Measurements from ENCODE around the gene WFS1.
A peak's percentile ranks its signal among the peaks of the same experiment; 100 is the strongest.

Gene WFS1

DNA sequence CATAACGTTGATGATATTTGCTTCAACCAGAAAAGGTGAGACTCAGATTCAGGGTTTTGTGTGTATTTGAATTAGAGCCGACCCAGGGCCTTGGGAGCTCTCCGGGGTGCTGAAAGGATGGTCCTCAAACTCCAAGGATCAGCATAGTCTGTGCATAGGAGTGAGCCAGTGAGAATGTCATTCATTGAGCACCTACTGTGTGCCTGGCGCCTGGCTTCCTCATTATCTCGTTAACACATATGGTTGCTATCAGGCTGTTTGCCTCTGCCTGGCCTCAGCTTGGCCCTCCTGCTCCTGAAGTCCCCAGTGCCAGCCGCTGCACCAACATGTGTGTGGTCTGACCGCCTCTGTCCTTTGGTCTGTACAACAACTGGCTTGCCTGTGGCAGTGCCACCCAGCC lies 44.2 kb upstream of the WFS1 start:
- DNase-seq (ENCODE audit: low read depth in 2 of 2) = peak; percentile 6 to 24
- no peak overlapping the region for H3K4me3 ChIP-seq (replicated peaks in 1 of 2; ENCODE audit: low read depth in 2 of 2, low read length in 2 of 2)
- TF ChIP-seq, protein P1, sequence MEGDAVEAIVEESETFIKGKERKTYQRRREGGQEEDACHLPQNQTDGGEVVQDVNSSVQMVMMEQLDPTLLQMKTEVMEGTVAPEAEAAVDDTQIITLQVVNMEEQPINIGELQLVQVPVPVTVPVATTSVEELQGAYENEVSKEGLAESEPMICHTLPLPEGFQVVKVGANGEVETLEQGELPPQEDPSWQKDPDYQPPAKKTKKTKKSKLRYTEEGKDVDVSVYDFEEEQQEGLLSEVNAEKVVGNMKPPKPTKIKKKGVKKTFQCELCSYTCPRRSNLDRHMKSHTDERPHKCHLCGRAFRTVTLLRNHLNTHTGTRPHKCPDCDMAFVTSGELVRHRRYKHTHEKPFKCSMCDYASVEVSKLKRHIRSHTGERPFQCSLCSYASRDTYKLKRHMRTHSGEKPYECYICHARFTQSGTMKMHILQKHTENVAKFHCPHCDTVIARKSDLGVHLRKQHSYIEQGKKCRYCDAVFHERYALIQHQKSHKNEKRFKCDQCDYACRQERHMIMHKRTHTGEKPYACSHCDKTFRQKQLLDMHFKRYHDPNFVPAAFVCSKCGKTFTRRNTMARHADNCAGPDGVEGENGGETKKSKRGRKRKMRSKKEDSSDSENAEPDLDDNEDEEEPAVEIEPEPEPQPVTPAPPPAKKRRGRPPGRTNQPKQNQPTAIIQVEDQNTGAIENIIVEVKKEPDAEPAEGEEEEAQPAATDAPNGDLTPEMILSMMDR (IDR thresholded peaks at IDR 0.05; ENCODE audit: low read depth, low read length) = no peak

DNA sequence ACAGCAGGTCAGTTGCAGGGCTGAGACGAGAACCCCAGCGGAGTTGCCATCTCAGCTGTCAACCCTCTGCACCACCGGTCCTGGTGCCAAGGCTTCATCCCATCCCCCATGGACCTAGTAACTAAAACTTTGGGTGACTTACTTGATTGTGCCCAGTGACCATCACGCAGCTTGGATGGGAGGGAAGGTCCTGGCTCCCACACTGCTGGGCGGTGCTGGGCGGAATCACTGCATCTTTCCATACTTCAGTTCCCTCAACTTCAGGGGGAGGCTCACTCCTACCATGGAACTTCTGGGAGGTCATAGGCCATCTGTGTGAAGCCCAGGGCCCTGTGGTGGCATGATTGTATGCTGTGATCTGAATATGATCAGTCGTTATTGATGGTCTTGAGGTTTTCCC lies 43.1 kb upstream of the WFS1 start:
- no peak overlapping the region for H3K4me3 ChIP-seq (replicated peaks in 1 of 2; ENCODE audit: low read depth in 2 of 2, low read length in 2 of 2)
- TF ChIP-seq, protein P1 (IDR thresholded peaks at IDR 0.05; ENCODE audit: low read depth, low read length) = no peak
- no peak for DNase-seq (ENCODE audit: low read depth in 2 of 2)

DNA sequence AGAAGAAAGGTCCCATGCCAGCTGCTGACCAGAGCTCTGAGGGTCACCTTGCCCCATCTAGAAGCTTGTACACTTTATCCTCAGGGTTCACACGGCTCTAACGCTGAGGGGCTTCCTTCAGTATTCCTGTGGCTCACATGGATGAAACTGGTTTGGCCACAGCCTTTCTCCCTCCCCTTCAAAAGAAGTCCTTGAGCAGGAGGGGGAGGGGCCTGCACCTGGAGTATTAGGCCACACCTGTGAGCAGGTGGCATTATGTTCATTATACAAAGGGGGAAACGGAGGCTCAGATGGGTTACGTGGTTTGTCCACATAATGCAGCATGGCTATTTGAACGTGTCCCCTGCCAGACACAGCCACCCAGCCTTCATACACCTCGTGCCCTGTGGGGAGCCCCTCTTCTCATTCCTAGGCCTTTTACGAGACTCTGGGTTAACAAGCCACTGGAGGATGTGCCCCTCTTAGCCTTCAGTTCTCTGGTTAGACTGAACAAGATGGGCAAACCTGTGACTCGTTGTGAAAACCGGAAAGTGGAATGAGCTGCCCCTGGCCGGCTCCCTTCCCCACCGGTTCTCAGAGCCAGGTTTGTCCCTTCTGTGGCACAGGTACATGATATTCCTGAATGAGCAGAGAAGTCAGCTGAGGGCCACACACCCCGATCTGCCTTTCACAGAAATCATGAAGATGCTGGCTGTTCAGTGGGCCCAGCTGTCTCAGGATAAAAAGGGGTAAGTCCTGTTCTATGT lies 42.1 kb upstream of the WFS1 start:
- no peak for DNase-seq (ENCODE audit: low read depth in 2 of 2)
- TF ChIP-seq, protein P1 (IDR thresholded peaks at IDR 0.05; ENCODE audit: low read depth, low read length) = no peak
- H3K4me3 ChIP-seq (replicated peaks in 1 of 2; ENCODE audit: low read depth in 2 of 2, low read length in 2 of 2) = no peak overlapping the region

DNA sequence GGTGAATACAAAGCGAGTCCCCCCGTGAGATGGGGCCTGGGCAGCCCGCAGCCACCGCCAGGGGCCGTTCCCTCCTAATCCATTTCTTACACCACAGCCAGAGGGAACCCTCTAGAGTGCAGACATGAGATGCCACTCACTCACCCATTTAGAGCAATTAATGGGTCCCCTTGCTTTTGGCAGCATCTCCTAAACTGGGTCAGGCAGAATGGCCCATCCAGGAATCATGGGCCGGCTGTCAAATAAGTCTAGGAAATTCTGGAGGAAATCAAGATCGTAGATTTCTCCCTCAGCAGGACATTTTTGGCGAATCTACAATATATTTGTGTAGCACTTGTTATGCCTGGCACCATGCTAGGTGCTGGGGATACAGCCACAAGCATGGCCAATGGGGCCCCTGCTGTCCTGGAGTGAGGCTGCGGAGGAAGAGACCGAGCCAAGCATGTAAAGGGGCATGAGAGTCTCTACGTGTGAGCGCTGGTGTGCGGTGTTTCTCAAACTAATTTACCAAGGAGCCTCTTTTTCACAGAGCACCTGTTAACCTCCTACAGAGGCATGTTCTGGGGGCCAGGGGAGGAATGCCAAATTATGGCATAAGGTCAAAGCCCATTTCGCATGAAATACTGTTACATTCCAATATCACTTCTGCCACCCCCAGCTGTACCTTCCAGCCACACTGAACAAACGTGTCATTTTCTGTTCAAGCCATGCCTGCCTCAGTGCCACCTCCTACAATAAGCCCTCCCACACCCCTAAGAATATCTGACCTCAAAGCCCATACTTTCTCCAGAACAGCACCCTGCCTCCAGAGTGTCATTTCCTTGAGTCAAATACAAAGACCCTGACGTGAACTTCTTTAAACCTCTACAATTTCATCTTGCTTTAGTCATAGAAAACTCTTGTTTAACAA lies 41.2 kb upstream of the WFS1 start:
- TF ChIP-seq, protein P1 (IDR thresholded peaks at IDR 0.05; ENCODE audit: low read depth, low read length) = no peak
- DNase-seq (ENCODE audit: low read depth in 2 of 2) = no peak
- H3K4me3 ChIP-seq (replicated peaks in 1 of 2; ENCODE audit: low read depth in 2 of 2, low read length in 2 of 2) = no peak overlapping the region

DNA sequence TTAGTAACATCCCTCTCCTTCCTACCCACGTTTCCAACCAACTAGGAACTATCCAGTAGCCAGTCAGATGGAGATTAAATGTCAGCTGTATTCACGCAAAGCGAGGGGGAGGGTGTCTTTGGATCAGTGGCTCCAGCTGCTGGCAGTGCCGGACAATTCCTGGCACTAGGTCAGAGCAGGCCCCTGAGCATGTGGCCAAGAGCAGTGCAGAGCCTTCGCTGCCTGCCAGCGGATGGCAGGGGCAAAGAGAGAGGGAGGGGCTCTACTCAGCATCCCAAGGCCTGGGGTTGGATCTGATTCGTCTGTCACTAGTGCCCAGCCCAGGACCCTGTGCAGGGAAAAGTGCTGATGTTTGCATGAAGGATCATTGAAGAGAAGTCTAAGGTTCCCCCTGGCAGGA lies 40.6 kb upstream of the WFS1 start:
- DNase-seq (ENCODE audit: low read depth in 2 of 2) = no peak
- no peak overlapping the region for H3K4me3 ChIP-seq (replicated peaks in 1 of 2; ENCODE audit: low read depth in 2 of 2, low read length in 2 of 2)
- TF ChIP-seq, protein P1 (IDR thresholded peaks at IDR 0.05; ENCODE audit: low read depth, low read length) = no peak

DNA sequence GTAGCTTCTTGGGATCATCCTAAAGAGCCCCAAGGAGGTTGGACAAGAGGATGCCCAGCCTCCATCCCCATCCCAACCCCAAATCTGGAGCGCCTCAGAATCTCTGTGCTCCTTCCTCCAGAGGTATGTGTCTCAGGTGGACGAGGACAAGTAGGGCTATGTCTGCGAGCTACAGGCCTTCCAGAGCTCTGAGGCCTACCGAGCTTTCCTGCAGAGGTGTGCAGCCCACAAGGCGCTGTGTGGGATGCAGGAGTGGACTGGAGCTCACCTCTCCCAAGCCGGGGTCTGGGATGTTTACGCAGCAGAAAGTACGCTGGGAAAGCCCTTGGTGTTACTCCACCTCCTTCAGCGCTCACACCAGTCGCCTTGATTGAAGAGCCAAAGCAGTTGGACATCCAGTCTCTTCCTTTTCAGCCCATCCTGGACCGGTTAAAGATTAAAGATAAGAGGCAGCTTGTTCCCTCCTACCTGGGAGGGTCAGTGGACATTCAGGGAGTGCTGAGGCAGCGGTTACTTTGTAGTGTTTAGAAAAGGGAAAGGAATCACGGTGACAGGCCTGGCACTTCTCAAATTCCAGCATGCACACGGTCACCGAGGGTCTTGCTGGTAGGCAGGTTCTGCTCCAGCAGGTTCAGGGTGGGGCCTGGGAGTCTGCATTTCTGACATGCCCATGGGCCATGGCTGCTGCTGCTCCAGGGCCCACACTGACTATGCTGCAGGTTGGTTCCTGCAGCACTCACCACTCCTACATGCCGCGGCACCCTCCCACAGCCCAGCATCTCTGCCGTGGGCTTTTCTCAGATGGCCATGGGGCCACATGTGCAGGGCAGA lies 39.8 kb upstream of the WFS1 start:
- DNase-seq (ENCODE audit: low read depth in 2 of 2) = no peak
- TF ChIP-seq, protein P1 (IDR thresholded peaks at IDR 0.05; ENCODE audit: low read depth, low read length) = no peak
- H3K4me3 ChIP-seq (replicated peaks in 1 of 2; ENCODE audit: low read depth in 2 of 2, low read length in 2 of 2) = no peak overlapping the region

All from cardiac fibroblast (primary cell).